HepG2 (cell line): ENCODE measurements around the gene C20orf204. TPM values are rescaled to one million over a fixed set of nuclear protein-coding genes. Genes with fewer than 3 reads are reported as not detected.

Experiments
- CBX2 ChIP-seq, 2 experiments: fragments of 200-600 bp in 1 of 2; sonication (generic); formaldehyde crosslinking in 1 of 2; IDR thresholded peaks; 2 replicates each; pipeline versions ENCODE4 v1.7.0 to v1.8.1; 2018 to 2022; ENCODE audit warnings: low read depth in 2 of 2, low read length in 1 of 2, mild to moderate bottlenecking in 1 of 2, missing genetic modification reagents in 1 of 2
- NCOA2 ChIP-seq: sonication (generic); formaldehyde crosslinking; IDR thresholded peaks from 2 replicates; pipeline ENCODE4 v1.8.0; 2022; ENCODE audit warnings: inconsistent platforms
- RXRB ChIP-seq: IDR thresholded peaks from 2 replicates; pipeline ENCODE4 v1.6.1; 2016; ENCODE audit warnings: borderline replicate concordance, missing genetic modification reagents, missing compliant biosample characterization
- TCF12 ChIP-seq, 2 experiments: fragments of 450-650 bp in 1 of 2; sonication (generic) in 1 of 2; formaldehyde crosslinking in 1 of 2; IDR thresholded peaks; 2 replicates each; pipeline versions ENCODE4 v1.6.1 to v1.8.0; 2017 to 2022; ENCODE audit warnings: antibody characterized with exemption in 1 of 2, mild to moderate bottlenecking in 1 of 2, missing genetic modification reagents in 1 of 2, moderate library complexity in 1 of 2
- ZBTB7A ChIP-seq: sonication (generic); formaldehyde crosslinking; IDR thresholded peaks from 2 replicates; pipeline ENCODE4 v1.8.0; 2022; ENCODE audit warnings: mild to moderate bottlenecking, missing genetic modification reagents
- polyA plus RNA-seq, 8 experiments: library from polyadenylated mRNA; depleted of rRNA in 3 of 8; stranded (reverse) in 7 of 8; unstranded in 1 of 8; fragments of >200 nt; fragmentation: Illumina TruSeq in 4 of 8; extraction: Trizol in 4 of 8; gene quantifications; 2 replicates each; pipeline versions ENCODE4 v1.2.1 to v1.2.3, GENCODE V29; 2011 to 2016; ENCODE audit warnings: low read depth in 4 of 8, missing spikeins in 1 of 8, mixed read lengths in 1 of 8; ENCODE audit not compliant: insufficient read depth in 1 of 8
- total RNA-seq, 5 experiments: library from RNA; depleted of rRNA; stranded (reverse); fragments of >200 nt; fragmentation: Illumina TruSeq; extraction: Trizol; gene quantifications; 2 replicates each; pipeline ENCODE4 v1.2.3, GENCODE V29; 2016; ENCODE audit warnings: low read depth in 1 of 5
- TF ChIP-seq, protein P1 (sequence below): sonication (generic); formaldehyde crosslinking; IDR thresholded peaks from 2 replicates; pipeline ENCODE4 v1.5.0; 2020; ENCODE audit warnings: mild to moderate bottlenecking, missing genetic modification reagents, borderline replicate concordance
- TF ChIP-seq, protein P2 (sequence below): sonication (generic); formaldehyde crosslinking; IDR thresholded peaks from 2 replicates; pipeline ENCODE4 v1.5.1; 2020; ENCODE audit warnings: missing genetic modification reagents, mild to moderate bottlenecking, borderline replicate concordance
- TF ChIP-seq, protein P3 (sequence below): sonication (generic); formaldehyde crosslinking; IDR thresholded peaks from 2 replicates; pipeline ENCODE4 v1.4.0; 2020; ENCODE audit warnings: missing genetic modification reagents
- TF ChIP-seq, protein P4 (sequence below): sonication (generic); formaldehyde crosslinking; conservative IDR thresholded peaks from 2 replicates; pipeline ENCODE4 v1.4.0; 2020; ENCODE audit warnings: missing genetic modification reagents
- TF ChIP-seq, protein P5 (sequence below): sonication (generic); formaldehyde crosslinking; conservative IDR thresholded peaks from 2 replicates; pipeline ENCODE4 v1.8.0; 2022; ENCODE audit warnings: low read depth, missing genetic modification reagents
- TF ChIP-seq, protein P6 (sequence below): sonication (generic); formaldehyde crosslinking; IDR thresholded peaks from 2 replicates; pipeline ENCODE4 v1.5.1; 2020; ENCODE audit warnings: mild to moderate bottlenecking, missing genetic modification reagents, borderline replicate concordance

C20orf204 gene
- total and polyA plus RNA-seq, 2 of the 13 experiments (the other 11 are each of a cell fraction or from before 2014, with no cell fraction given), result 22.1 to 80.0 TPM

DNA sequence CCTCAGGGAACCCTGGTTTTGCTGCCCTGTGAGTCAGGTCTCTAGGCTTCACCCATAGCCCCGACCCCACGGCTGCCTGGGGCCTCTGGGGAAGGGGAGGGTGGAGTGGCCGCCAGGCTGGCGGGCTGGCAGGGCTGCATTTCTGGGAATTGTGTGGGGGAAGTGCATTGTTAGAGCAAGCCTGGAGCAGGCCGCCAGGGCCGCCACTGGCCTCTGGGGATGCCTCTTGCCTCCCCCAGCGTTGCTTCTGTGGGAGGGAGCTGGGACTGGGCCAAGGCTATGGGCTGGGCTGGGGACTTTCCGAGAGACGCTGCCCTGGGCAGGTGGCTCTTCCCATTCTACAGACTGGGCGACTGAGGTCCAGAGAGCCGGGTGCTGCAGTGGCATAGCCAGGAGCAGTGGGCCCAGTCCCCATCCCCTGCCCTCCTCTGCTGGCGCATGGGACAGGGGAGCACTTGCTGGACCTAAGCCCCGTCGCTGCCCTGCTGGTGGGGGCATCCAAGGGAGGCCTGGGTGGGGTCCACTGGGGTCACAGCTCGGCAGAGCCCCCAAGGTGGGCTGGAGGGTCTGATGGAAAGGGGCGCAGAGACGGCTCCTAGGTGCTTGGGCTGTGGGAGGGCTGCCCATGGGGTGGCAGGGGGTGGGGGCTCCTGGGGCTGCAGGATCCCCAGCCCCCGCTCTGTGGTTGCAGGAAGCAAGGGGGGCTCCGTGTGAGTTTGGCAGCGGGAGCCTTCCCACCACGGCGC lies 20.1 kb downstream of the C20orf204 start (continued):
- TF ChIP-seq CBX2 (IDR thresholded peaks at IDR 0.05; ENCODE audit: low read depth, low read length) (no peak), CBX2 (CRISPR knock-in tag; IDR thresholded peaks at IDR 0.05; ENCODE audit: low read depth) (0 out of 2 replicates have a peak, but pooled peaks have one; percentile 28), RXRB (CRISPR knock-in tag) (peak; percentile 61), TCF12 (IDR thresholded peaks at IDR 0.05) (no peak), TCF12 (CRISPR knock-in tag; IDR thresholded peaks at IDR 0.05) (0 out of 2 replicates have a peak, but pooled peaks have one; percentile 13), ZBTB7A (CRISPR knock-in tag) (peak; percentile 69; the same call in 1 of the 2 replicates), NCOA2 (peak; percentile 88)
- TF ChIP-seq, protein P1, sequence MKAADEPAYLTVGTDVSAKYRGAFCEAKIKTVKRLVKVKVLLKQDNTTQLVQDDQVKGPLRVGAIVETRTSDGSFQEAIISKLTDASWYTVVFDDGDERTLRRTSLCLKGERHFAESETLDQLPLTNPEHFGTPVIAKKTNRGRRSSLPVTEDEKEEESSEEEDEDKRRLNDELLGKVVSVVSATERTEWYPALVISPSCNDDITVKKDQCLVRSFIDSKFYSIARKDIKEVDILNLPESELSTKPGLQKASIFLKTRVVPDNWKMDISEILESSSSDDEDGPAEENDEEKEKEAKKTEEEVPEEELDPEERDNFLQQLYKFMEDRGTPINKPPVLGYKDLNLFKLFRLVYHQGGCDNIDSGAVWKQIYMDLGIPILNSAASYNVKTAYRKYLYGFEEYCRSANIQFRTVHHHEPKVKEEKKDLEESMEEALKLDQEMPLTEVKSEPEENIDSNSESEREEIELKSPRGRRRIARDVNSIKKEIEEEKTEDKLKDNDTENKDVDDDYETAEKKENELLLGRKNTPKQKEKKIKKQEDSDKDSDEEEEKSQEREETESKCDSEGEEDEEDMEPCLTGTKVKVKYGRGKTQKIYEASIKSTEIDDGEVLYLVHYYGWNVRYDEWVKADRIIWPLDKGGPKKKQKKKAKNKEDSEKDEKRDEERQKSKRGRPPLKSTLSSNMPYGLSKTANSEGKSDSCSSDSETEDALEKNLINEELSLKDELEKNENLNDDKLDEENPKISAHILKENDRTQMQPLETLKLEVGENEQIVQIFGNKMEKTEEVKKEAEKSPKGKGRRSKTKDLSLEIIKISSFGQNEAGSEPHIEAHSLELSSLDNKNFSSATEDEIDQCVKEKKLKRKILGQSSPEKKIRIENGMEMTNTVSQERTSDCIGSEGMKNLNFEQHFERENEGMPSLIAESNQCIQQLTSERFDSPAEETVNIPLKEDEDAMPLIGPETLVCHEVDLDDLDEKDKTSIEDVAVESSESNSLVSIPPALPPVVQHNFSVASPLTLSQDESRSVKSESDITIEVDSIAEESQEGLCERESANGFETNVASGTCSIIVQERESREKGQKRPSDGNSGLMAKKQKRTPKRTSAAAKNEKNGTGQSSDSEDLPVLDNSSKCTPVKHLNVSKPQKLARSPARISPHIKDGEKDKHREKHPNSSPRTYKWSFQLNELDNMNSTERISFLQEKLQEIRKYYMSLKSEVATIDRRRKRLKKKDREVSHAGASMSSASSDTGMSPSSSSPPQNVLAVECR (CRISPR knock-in tag), result peak; percentile 26
- TF ChIP-seq, protein P2, sequence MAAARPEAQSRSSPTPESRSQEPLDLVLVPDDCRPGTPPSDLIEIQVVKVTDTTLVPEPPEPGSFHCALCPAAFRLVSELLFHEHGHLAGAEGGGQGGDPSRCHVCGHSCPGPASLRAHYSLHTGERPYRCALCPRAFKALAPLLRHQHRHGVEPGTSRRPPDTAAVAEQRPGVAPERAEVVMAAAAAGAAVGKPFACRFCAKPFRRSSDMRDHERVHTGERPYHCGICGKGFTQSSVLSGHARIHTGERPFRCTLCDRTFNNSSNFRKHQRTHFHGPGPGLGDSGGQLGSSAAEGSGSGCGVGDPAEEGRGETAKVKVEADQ (CRISPR knock-in tag), result no peak
- TF ChIP-seq, protein P3, sequence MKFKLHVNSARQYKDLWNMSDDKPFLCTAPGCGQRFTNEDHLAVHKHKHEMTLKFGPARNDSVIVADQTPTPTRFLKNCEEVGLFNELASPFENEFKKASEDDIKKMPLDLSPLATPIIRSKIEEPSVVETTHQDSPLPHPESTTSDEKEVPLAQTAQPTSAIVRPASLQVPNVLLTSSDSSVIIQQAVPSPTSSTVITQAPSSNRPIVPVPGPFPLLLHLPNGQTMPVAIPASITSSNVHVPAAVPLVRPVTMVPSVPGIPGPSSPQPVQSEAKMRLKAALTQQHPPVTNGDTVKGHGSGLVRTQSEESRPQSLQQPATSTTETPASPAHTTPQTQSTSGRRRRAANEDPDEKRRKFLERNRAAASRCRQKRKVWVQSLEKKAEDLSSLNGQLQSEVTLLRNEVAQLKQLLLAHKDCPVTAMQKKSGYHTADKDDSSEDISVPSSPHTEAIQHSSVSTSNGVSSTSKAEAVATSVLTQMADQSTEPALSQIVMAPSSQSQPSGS, result 0 out of 2 replicates have a peak, but pooled peaks have one; percentile 47
- TF ChIP-seq, protein P4, sequence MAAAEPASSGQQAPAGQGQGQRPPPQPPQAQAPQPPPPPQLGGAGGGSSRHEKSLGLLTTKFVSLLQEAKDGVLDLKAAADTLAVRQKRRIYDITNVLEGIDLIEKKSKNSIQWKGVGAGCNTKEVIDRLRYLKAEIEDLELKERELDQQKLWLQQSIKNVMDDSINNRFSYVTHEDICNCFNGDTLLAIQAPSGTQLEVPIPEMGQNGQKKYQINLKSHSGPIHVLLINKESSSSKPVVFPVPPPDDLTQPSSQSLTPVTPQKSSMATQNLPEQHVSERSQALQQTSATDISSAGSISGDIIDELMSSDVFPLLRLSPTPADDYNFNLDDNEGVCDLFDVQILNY (CRISPR knock-in tag), result 0 out of 2 replicates have a peak, but pooled peaks have one; percentile 13
- TF ChIP-seq, protein P5, sequence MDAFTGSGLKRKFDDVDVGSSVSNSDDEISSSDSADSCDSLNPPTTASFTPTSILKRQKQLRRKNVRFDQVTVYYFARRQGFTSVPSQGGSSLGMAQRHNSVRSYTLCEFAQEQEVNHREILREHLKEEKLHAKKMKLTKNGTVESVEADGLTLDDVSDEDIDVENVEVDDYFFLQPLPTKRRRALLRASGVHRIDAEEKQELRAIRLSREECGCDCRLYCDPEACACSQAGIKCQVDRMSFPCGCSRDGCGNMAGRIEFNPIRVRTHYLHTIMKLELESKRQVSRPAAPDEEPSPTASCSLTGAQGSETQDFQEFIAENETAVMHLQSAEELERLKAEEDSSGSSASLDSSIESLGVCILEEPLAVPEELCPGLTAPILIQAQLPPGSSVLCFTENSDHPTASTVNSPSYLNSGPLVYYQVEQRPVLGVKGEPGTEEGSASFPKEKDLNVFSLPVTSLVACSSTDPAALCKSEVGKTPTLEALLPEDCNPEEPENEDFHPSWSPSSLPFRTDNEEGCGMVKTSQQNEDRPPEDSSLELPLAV (CRISPR knock-in tag), result no peak
- TF ChIP-seq, protein P6, sequence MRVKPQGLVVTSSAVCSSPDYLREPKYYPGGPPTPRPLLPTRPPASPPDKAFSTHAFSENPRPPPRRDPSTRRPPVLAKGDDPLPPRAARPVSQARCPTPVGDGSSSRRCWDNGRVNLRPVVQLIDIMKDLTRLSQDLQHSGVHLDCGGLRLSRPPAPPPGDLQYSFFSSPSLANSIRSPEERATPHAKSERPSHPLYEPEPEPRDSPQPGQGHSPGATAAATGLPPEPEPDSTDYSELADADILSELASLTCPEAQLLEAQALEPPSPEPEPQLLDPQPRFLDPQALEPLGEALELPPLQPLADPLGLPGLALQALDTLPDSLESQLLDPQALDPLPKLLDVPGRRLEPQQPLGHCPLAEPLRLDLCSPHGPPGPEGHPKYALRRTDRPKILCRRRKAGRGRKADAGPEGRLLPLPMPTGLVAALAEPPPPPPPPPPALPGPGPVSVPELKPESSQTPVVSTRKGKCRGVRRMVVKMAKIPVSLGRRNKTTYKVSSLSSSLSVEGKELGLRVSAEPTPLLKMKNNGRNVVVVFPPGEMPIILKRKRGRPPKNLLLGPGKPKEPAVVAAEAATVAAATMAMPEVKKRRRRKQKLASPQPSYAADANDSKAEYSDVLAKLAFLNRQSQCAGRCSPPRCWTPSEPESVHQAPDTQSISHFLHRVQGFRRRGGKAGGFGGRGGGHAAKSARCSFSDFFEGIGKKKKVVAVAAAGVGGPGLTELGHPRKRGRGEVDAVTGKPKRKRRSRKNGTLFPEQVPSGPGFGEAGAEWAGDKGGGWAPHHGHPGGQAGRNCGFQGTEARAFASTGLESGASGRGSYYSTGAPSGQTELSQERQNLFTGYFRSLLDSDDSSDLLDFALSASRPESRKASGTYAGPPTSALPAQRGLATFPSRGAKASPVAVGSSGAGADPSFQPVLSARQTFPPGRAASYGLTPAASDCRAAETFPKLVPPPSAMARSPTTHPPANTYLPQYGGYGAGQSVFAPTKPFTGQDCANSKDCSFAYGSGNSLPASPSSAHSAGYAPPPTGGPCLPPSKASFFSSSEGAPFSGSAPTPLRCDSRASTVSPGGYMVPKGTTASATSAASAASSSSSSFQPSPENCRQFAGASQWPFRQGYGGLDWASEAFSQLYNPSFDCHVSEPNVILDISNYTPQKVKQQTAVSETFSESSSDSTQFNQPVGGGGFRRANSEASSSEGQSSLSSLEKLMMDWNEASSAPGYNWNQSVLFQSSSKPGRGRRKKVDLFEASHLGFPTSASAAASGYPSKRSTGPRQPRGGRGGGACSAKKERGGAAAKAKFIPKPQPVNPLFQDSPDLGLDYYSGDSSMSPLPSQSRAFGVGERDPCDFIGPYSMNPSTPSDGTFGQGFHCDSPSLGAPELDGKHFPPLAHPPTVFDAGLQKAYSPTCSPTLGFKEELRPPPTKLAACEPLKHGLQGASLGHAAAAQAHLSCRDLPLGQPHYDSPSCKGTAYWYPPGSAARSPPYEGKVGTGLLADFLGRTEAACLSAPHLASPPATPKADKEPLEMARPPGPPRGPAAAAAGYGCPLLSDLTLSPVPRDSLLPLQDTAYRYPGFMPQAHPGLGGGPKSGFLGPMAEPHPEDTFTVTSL (CRISPR knock-in tag), result no peak
